ENCODE measurements around the gene TEDDM1.
"Not testable (repeated sequence)": the region's sequence is repeated elsewhere in the genome, so short reads cannot be mapped to it uniquely, and the experiment has no call there.

Gene TEDDM1

DNA sequence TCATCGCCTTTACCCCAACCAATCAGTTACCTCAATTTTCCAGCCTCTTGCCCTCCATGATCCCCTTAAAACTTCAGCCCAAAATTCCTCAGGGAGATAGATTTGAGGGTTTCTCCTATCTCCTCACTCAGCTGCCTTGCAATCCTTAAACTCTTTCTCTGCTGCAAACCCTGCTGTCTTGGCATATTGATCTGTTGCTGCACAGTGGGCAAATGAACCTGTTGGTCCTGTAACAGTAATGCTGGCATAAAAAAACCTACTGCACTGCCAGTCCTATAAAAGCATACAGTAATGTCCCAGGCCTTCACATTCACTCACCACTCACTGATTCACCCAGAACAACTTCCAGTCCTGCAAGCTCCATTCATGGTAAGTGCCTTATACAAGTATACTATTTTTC lies 5.1 kb upstream of the TEDDM1 start:
- DNase-seq, result no peak

DNA sequence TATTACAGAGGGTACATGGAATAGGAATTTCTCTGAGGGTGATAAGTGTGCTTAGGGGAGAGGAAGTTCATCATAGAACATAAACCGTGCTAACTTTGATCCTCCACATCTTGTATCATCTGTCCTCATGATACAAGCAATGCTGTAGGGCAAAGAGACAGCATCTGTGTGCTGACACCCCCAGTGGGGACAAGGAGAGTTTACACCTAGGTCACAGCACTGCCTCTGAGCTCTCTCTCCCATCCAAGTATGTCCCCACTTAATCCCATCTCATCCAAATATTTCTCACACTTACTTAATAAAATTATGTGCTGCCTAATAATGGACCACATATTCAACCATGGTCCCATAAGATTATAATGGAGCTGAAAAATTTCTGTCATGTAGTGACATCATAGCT lies 4.3 kb upstream of the TEDDM1 start:
- DNase-seq, result no peak

- no peak for DNase-seq
Measured at GRCh38 chr1:182397653-182398393, 2.6 kb downstream of the TEDDM1 start.

DNA sequence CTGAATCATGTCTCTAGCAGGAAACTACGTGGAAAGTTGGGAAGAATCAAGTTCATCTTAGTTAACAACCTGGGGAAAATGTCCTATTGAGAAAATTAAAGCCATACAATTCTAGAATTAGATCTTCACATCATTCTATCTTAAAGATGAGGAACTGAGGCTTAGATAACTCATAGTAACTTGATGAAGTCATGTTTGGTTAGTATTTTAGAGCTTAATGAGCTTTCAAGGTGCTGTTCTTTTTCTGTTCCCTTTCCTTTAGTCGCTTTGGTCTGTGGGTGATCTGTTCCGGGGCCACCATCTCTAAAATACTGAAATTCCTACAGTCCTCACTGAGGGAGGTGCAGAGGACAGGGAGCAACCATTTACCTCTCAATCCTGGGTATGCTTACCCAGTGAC lies 4.6 kb downstream of the TEDDM1 start:
- DNase-seq, result no peak

- DNase-seq, result no peak
Measured at GRCh38 chr1:182394055-182394775, 6.3 kb downstream of the TEDDM1 start.

DNA sequence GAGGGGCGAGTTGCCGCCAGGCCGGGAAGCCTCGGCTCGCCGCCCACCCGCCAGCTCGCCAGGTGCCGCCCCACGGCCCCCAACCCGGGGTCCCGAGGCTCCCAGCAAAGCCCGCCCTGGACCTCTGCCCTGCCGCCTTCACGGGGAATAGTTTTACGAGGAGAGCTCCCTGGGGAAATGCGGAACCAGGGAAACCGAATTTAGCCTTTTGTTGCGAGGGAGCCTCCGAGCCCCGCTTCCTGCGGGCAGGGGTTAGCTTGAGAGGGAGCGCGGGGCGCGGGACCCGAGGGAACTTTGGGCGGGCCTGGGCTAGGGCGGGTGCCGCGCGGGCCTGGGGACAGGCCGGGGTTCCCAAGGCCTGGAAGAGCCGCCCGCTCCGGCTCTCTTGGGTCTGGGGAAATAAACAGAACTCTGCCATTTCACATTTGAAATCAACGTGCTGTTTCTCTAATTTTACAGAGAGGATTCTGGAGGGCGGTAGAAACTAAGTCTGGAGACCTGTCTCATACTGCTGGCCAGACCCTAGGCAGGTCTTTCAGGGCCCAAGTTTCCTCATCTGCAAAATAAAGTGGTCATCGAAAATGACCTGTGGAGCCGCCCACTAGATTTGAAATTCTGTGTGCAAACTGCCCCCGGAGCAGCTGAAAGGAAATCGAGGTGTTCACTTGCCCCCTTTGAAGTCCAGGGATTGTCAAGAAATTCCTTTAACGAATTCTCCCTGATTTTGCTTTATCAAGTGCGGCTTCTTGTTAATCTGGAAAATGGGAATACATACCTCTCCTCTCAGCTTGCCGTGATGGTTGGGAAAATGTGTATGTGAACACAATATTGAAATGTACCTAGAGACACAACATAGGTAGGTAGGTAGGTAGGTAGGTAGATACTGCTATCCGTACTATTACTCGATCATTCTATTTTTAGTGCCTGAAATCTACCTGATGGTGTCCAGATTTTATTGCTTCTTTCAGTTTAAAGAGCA lies 8.1 kb downstream of the TEDDM1 start:
- no peak for DNase-seq

DNA sequence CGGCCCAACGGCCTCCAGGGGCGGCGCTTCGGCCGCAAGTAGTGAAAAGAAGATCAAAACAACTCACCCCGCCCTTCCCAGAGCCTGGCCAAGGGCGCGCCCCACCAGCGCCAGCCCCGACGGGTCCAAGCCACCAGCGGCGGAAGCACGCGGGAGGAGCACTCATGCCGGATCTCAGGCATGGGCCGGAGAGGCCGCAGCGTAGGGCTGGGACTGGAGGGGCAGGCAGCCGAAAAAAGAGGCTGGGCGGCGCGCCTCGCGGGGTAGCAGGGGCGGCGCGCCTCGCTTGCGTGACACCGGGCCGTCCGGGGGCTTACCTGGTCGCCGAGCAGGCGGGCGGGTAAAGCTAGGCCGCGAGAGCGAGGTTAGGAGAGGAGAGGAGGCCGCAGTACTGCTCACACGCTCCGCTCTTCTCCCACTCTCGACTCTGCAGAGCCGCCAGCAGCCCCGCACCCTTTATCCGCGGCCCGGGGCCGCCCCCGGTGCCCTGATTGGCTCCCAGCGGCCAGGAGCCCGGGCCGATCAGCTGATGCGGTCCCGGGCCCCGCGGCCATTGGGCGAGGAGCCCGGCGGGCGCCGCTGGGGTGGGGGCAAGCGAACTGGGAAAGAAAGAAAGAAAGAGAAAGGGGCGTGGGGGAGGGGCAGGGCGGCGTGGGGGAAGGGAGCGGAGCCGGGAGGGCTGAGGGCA lies 9.0 kb downstream of the TEDDM1 start, which contains the start of gene GLUL:
Gene GLUL, minus strand, starts transcription at position 429 of the 688 bp plus-strand sequence. CDS start 3,053 bp downstream, outside the sequence.
- DNase-seq, result peak; percentile 79

GRCh38 chr1:182391028-182391361 lies 9.5 kb downstream of the TEDDM1 start:
- no peak for DNase-seq

DNA sequence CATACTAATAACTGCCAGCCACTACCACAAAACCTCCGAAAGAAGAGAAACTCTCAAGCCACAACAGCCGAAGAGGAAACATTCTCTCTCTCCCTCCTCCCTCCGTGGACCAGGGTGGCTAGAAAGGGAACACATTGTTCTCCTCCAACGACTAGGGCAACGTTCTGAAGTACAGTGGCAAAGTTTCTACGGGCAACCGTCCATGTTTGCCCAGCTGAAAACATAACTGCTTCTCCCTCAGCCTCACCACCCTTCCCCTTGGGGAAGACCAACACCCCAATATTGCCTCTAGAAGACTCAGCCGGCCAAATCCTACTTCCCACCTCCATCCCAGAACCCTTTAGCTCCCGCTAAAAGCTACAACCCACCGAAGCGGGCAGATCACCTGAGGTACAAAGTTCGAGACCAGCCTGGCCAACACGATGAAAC lies 10.8 kb downstream of the TEDDM1 start:
- peak; percentile 46 for DNase-seq

DNA sequence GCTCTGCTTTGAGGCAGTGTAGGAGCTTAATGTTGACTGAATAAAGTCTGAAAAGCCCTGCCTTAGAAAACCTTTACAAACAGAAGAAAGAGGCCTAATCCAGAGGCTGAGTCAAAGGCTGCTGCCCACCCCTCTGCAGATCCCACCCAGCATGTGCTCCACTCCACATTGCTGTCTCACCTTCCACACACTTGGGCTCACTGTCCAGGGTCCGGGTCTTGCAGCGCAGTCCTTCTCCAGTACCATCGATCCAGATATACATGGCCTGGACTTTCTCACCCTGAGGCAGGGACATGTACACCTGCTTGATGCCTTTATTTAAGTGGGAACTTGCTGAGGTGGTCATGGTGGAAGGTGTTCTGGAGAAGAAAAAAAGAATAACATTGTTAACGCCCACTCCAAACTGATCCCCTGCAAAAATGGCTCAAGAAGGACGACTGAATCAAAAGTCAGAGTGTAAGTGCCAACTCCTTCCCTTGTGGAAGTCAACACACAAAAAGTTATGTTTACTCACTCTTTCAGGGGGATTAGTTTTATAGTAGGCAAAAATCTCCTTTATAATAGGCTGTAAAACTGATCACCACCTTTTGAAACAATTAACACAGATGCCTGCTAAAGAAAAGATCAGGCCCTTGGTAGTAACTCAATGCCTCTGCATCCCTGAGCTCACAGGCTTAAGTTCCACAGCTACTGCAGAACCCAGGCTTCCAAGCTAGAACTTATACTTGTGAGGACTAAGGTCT lies 11.9 kb downstream of the TEDDM1 start:
- DNase-seq, result no peak

- DNase-seq, result no peak
Measured at GRCh38 chr1:182387566-182387965, 12.9 kb downstream of the TEDDM1 start.

- no peak for DNase-seq
Measured at GRCh38 chr1:182386980-182387379, 13.5 kb downstream of the TEDDM1 start.

GRCh38 chr1:182385885-182386853 lies 14.3 kb downstream of the TEDDM1 start:
- no peak for DNase-seq

GRCh38 chr1:182384387-182384960 lies 16.0 kb downstream of the TEDDM1 start:
- no peak for DNase-seq

DNA sequence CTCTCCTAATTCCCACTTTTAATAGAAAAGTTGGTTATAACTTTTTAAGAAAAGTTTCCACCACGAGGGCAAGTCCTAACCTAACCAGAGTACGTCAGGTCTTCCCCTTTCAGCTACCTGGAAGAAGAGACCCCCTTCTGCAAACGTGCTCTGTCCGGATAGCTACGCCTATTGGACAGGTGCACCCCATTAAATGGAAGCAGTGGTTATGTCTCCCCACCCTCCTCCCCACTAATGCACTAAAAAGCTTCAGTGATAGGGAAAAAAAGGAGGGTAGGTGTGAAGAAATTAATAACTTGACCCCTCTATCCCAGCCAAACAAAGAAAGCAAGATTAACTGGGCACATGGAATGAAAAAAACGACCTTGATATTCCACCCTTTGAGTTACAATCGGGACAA lies 16.5 kb downstream of the TEDDM1 start:
- DNase-seq, result no peak

GRCh38 chr1:182383037-182383661 lies 17.3 kb downstream of the TEDDM1 start:
- no peak for DNase-seq

DNA sequence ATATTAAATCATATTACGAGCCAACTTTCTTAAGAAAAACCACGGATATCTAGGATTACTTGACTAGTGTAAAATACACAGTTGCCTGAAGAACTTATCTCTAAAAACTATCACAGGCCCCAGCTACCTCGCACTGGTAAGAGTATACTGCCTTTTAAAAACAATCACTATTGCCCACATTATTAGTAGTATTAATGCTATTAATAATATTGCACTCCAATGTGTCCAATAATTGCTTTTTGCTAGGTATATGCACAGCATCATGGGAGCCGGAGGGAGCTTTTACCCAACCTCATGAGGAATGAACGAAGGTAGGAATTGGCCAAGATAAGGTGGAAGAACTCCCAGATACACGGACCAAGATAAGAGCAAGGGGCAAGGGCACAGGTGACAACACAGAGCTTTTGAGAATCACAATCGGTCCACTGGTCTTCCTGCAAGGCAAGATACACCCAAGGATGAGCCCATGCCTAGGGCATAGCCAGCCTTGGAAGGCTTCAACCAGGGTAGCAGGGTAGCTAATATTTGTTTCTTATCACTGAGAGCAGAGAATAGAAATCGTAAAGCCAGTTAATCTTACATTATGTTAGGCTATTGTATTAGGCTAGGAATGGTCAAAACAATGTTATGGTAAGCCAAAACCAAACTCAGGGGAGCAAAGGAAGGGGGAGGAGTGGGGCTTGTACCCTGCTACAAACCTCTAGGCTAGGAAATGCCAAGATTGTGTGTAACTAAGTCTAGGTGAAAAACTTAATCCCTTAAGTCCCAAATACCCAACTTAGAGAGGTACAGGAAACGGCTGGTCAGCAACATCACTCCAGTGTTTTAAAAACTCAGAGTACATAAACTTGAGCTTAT lies 18.3 kb downstream of the TEDDM1 start:
- DNase-seq, result no peak

GRCh38 chr1:182380199-182380598 lies 20.3 kb downstream of the TEDDM1 start:
- DNase-seq, result no peak

- not testable (repeated sequence) for DNase-seq
Measured at GRCh38 chr1:182379781-182380180, 20.7 kb downstream of the TEDDM1 start.
